ENCODE results near the gene CIAO3. TPM values are rescaled to one million over a fixed set of nuclear protein-coding genes. Genes with fewer than 3 reads are reported as not detected.
A peak's percentile ranks its signal among the peaks of the same experiment; 100 is the strongest.

The CIAO3 gene
- total RNA-seq, 6 donors from 2014 or later: 27.8 to 96.4 (median 33.1) TPM

DNA sequence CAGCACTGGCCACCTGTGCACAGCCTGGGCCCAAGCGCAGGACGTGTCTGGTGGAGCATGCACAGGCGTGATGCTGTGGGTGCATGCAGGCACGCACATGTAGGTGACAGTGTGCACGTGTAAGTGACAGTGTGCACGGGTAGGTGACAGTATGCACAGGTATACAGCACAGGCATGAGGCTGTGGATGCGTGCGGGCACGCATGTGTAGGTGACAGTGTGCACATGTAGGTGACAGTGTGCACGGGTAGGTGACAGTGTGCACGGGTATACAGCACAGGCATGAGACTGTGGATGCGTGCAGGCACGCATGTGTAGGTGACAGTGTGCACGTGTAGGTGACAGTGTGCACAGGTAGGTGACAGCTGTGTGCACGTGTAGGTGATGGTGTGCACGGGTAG lies 39.5 kb upstream of the CIAO3 start:
- Histone ChIP-seq H3K9me3 (no peaks in the 10 kb centered on the region), H3K4me3 (no peak overlapping the region), H3K27me3 (no peaks in the 10 kb centered on the region), H3K36me3 (peaks cover 0 to 4% (median 0%) of the 10 kb centered on the region in 4 donors), H3K27ac (no peak overlapping the region), H3K4me1 (peaks cover 0 to 14% (median 5%) of the 10 kb centered on the region in 4 donors)
- DNase-seq (no peak), ATAC-seq (ENCODE audit: low FRiP score in 2 of 2) (no peak)
- WGBS, 2 donors: 85% methylated on average over 16 of the region's 16 CpGs
- no peak for TF ChIP-seq POLR2A (IDR thresholded peaks at IDR 0.05)
- no peak for TF ChIP-seq EP300 (IDR thresholded peaks at IDR 0.05)
- TF ChIP-seq, protein P1, sequence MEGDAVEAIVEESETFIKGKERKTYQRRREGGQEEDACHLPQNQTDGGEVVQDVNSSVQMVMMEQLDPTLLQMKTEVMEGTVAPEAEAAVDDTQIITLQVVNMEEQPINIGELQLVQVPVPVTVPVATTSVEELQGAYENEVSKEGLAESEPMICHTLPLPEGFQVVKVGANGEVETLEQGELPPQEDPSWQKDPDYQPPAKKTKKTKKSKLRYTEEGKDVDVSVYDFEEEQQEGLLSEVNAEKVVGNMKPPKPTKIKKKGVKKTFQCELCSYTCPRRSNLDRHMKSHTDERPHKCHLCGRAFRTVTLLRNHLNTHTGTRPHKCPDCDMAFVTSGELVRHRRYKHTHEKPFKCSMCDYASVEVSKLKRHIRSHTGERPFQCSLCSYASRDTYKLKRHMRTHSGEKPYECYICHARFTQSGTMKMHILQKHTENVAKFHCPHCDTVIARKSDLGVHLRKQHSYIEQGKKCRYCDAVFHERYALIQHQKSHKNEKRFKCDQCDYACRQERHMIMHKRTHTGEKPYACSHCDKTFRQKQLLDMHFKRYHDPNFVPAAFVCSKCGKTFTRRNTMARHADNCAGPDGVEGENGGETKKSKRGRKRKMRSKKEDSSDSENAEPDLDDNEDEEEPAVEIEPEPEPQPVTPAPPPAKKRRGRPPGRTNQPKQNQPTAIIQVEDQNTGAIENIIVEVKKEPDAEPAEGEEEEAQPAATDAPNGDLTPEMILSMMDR (IDR thresholded peaks at IDR 0.05): no peak
- no peak for TF ChIP-seq POLR2AphosphoS5 (IDR thresholded peaks at IDR 0.05)

DNA sequence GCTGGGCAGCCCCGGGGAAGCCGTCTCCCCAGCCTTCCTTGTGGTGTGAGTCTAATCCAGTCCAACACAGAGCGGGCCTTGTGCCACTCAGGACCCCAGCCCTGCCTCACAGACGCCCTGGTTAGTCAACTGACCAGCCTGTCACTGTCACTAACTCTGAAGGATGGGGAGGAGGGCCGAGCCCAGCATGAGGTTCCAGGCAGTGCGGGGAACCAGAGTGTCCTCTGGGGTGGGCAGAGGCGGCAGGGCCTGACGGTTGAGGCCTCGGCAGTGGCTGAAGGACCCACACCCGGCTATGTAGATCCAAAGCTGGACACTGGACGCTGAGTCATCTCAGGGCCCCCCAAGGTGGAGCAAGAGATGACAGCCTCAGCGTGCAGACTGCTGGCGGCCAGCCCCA lies 38.8 kb upstream of the CIAO3 start:
- Histone ChIP-seq H3K9me3 (no peaks in the 10 kb centered on the region), H3K4me3 (no peak overlapping the region), H3K4me1 (peaks cover 0 to 14% (median 5%) of the 10 kb centered on the region in 4 donors), H3K27me3 (peaks cover 0 to 3% (median 0%) of the 10 kb centered on the region in 4 donors), H3K36me3 (no peaks in the 10 kb centered on the region), H3K27ac (no peak overlapping the region)
- DNase-seq (peak in 1 of 2 donors; percentile 61), ATAC-seq (ENCODE audit: low FRiP score in 2 of 2) (no peak)
- TF ChIP-seq POLR2AphosphoS5 (IDR thresholded peaks at IDR 0.05): no peak
- no peak for TF ChIP-seq EP300 (IDR thresholded peaks at IDR 0.05)
- TF ChIP-seq, protein P1 (IDR thresholded peaks at IDR 0.05): no peak
- TF ChIP-seq POLR2A (IDR thresholded peaks at IDR 0.05): no peak
- WGBS, 2 donors: 69 to 78% methylated on average over 9 of the region's 13 CpGs

DNA sequence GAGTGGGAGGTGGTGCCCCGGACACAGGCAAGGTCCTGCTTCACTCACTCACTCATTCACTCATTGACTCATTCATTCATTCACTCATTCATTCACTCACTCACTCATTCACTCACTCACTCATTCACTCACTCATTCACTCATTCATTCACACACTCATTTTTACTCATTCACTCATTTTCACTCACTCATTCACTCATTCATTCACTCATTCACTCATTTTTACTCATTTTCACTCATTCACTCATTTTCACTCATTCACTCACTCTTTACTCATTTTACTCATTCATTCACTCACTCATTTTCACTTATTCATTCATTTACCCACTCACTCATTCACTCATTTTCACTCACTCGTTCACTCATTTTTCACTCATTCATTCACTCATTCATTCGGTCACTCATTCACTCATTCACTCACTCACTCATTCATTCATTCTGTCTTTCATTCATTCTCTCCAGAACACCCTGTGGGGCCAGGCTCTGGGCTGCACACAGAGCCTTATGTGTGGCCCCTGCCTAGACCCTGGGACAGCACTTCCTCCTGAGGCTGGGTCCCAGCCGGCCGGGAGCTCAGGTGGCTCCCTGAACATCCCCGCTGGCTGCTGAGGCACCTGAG lies 38.2 kb upstream of the CIAO3 start:
- TF ChIP-seq, protein P1 (IDR thresholded peaks at IDR 0.05): no peak
- TF ChIP-seq POLR2AphosphoS5 (IDR thresholded peaks at IDR 0.05) (no peak), EP300 (IDR thresholded peaks at IDR 0.05) (no peak), POLR2A (IDR thresholded peaks at IDR 0.05) (no peak)
- H3K27me3 ChIP-seq: peaks cover 0 to 5% (median 0%) of the 10 kb centered on the region in 4 donors
- peaks cover 0 to 12% (median 5%) of the 10 kb centered on the region in 4 donors for H3K4me1 ChIP-seq
- DNase-seq: no peak
- H3K36me3 ChIP-seq: no peaks in the 10 kb centered on the region
- WGBS, 2 donors: 78 to 88% methylated on average over 6 of the region's 6 CpGs
- no peak overlapping the region for H3K4me3 ChIP-seq
- H3K9me3 ChIP-seq: no peaks in the 10 kb centered on the region
- H3K27ac ChIP-seq: no peak overlapping the region
- no peak for ATAC-seq (ENCODE audit: low FRiP score in 2 of 2)

DNA sequence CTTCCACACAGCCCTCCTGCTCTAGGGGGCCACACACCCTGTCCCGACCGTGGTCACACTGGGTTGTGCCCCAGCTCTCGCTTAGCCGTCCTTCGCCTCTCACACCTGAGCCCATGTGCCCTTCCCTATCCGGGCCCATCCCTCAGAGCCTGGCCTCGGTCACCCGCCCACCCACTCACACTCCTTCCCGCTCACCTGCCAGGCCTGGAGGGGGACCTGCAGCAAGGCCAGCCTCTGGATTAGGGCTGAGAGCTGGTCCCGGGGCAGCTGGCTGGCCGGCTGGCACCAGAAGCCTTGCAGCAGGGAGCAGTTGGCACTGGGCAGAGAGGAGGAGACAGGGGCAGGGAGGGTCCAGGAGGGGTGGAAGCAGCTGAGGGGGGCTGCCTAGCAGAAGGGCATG lies 37.6 kb upstream of the CIAO3 start:
- H3K9me3 ChIP-seq: no peaks in the 10 kb centered on the region
- no peak overlapping the region for H3K4me3 ChIP-seq
- no peak for ATAC-seq (ENCODE audit: low FRiP score in 2 of 2)
- 77 to 80% methylated on average over 11 of the region's 11 CpGs for WGBS, 2 donors
- no peak overlapping the region for H3K27ac ChIP-seq
- peak in 1 of 2 donors; percentile 75 for DNase-seq
- peaks cover 0 to 5% (median 0%) of the 10 kb centered on the region in 4 donors for H3K27me3 ChIP-seq
- peaks cover 0 to 6% (median 2%) of the 10 kb centered on the region in 4 donors for H3K4me1 ChIP-seq
- TF ChIP-seq POLR2A (IDR thresholded peaks at IDR 0.05) (no peak), EP300 (IDR thresholded peaks at IDR 0.05) (no peak), POLR2AphosphoS5 (IDR thresholded peaks at IDR 0.05) (no peak)
- TF ChIP-seq, protein P1 (IDR thresholded peaks at IDR 0.05): no peak
- H3K36me3 ChIP-seq: no peaks in the 10 kb centered on the region

DNA sequence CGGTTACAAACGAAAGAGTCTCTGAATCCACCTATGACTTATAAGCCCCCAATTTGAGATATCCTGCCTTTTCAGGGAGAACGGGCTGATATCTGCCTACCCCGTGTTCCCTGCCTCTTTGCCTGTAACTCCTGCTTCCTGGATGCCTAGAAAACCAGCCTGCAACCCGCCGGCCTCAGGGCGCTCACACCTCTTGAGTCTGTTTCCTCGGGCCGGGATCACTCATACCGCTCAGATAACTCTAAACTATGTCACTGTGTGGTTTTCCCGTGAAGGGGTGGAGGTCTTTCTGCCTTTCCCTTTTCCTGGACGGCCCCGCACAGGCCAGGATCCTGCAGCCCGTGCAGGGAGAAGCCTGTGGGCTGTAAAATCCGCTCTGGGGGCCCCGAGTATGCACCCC lies 37.0 kb upstream of the CIAO3 start:
- DNase-seq: peak in 1 of 2 donors; percentile 31
- Histone ChIP-seq H3K27me3 (peaks cover 0 to 5% (median 0%) of the 10 kb centered on the region in 4 donors), H3K4me1 (peaks cover 0 to under 1% (median 0%) of the 10 kb centered on the region in 4 donors), H3K4me3 (no peak overlapping the region), H3K36me3 (no peaks in the 10 kb centered on the region), H3K9me3 (no peaks in the 10 kb centered on the region), H3K27ac (no peak overlapping the region)
- no peak for TF ChIP-seq POLR2A (IDR thresholded peaks at IDR 0.05)
- TF ChIP-seq, protein P1 (IDR thresholded peaks at IDR 0.05): no peak
- TF ChIP-seq POLR2AphosphoS5 (IDR thresholded peaks at IDR 0.05): no peak
- TF ChIP-seq EP300 (IDR thresholded peaks at IDR 0.05): no peak
- 11 to 16% methylated on average over 13 to 16 of the region's 16 CpGs for WGBS, 2 donors
- ATAC-seq (ENCODE audit: low FRiP score in 2 of 2): no peak

Data from upper lobe of left lung (tissue), 6 donors.